ENCODE results near the gene CRBN.

- TF ChIP-seq ZNF274 (IDR thresholded peaks at IDR 0.05; ENCODE audit: low read depth, low read length) (no peak), YY1 (IDR thresholded peaks at IDR 0.05; ENCODE audit: insufficient read depth, insufficient read length) (no peak)
These were observed 49.9 kb downstream of the CRBN start for GRCh38 chr3:3129579-3129978.

Data from NT2/D1 (cell line).